Caco-2 (cell line): ENCODE measurements around the gene ADAMTS2. TPM values are rescaled to one million over a fixed set of nuclear protein-coding genes. Genes with fewer than 3 reads are reported as not detected.

Experiments used
- BruUV-seq: library from RNA; stranded (reverse); fragments of 400-500 nt; replicated peaks from 2 replicates; lab custom pipeline; 2021; lab: Mats Ljungman, UMichigan
- CTCF ChIA-PET: fragments of 300-600 bp; sonication (Branson Sonifier 250); formaldehyde crosslinking; loops from one replicate; lab custom pipeline; 2022; ENCODE audit warnings: antibody characterized with exemption; lab: Charles Lee
- POLR2A ChIA-PET: fragments of 300-600 bp; sonication (Branson Sonifier 250); formaldehyde crosslinking; loops from one replicate; lab custom pipeline; 2022; ENCODE audit warnings: antibody characterized with exemption; lab: Charles Lee
- DNase-seq, 2 experiments: peaks; one replicate each; pipeline versions ENCODE4 v3.0.0 to v3.0.0-alpha.2; 2020 to 2022
- H3K27me3 ChIP-seq: replicated peaks from 2 replicates; pipeline ENCODE4 v1.6.0; 2011; ENCODE audit warnings: low read length; ENCODE audit not compliant: control insufficient read depth, insufficient read depth
- H3K36me3 ChIP-seq: 2 replicates; pipeline ENCODE4 v1.5.1; 2011; ENCODE audit warnings: low read length; ENCODE audit not compliant: control insufficient read depth, insufficient read depth
- H3K4me1 ChIP-seq: fragments of 250-450 bp; sonication (Bioruptor Pico); 2 replicates; pipeline ENCODE4 v1.5.1; 2020; ENCODE audit warnings: mild to moderate bottlenecking
- H3K4me3 ChIP-seq: 2 replicates; pipeline ENCODE4 v1.5.1; 2011; ENCODE audit warnings: low read depth, mild to moderate bottlenecking, control low read depth, low read length
- H3K9me3 ChIP-seq: fragments of 250-450 bp; sonication (Bioruptor Pico); 2 replicates; pipeline ENCODE4 v1.5.1; 2020; ENCODE audit warnings: mild to moderate bottlenecking, moderate library complexity
- H3K27ac Mint-ChIP-seq: one replicate; pipeline ENCODE4 v1.8.0; 2022; ENCODE audit warnings: mixed read lengths; ENCODE audit not compliant: unreplicated experiment
- H3K27me3 Mint-ChIP-seq: one replicate; pipeline ENCODE4 v1.8.0; 2022; ENCODE audit warnings: mixed read lengths; ENCODE audit not compliant: insufficient read depth, unreplicated experiment
- H3K36me3 Mint-ChIP-seq: one replicate; pipeline ENCODE4 v1.8.0; 2022; ENCODE audit warnings: mild to moderate bottlenecking, mixed read lengths; ENCODE audit not compliant: insufficient read depth, unreplicated experiment
- H3K4me1 Mint-ChIP-seq: one replicate; pipeline ENCODE4 v1.8.0; 2022; ENCODE audit warnings: low read depth, mixed read lengths; ENCODE audit not compliant: unreplicated experiment
- H3K4me3 Mint-ChIP-seq: one replicate; pipeline ENCODE4 v1.8.0; 2022; ENCODE audit warnings: mild to moderate bottlenecking, moderate library complexity, mixed read lengths; ENCODE audit not compliant: unreplicated experiment
- H3K9me3 Mint-ChIP-seq: one replicate; pipeline ENCODE4 v1.8.0; 2022; ENCODE audit warnings: mixed read lengths; ENCODE audit not compliant: unreplicated experiment
- intact Hi-C: fragments of 100-400 bp; cut with micrococcal nuclease; formaldehyde crosslinking; loops from one replicate; pipeline ENCODE4 v1.10.0; 2022; ENCODE audit not compliant: unreplicated experiment
- total RNA-seq: library from RNA; stranded (reverse); gene quantifications from 2 replicates; pipeline ENCODE4 v1.2.3, GENCODE V29; 2022
- TF ChIP-seq, protein P1 (sequence below), 2 experiments: fragments of 200-600 bp in 1 of 2; IDR thresholded peaks; 1 replicate in 1 of 2; 2 replicates in 1 of 2; pipeline versions ENCODE4 v1.5.1 to v1.8.0; 2011 to 2022; ENCODE audit warnings: antibody characterized with exemption in 1 of 2, control low read depth in 1 of 2, inconsistent platforms in 1 of 2, low read depth in 1 of 2, low read length in 1 of 2, mild to moderate bottlenecking in 1 of 2, moderate library complexity in 1 of 2; ENCODE audit not compliant: insufficient read depth in 1 of 2, severe bottlenecking in 1 of 2, unreplicated experiment in 1 of 2

Gene ADAMTS2
- total RNA-seq, 1 experiment from 2014 or later: 0.05 TPM

DNA sequence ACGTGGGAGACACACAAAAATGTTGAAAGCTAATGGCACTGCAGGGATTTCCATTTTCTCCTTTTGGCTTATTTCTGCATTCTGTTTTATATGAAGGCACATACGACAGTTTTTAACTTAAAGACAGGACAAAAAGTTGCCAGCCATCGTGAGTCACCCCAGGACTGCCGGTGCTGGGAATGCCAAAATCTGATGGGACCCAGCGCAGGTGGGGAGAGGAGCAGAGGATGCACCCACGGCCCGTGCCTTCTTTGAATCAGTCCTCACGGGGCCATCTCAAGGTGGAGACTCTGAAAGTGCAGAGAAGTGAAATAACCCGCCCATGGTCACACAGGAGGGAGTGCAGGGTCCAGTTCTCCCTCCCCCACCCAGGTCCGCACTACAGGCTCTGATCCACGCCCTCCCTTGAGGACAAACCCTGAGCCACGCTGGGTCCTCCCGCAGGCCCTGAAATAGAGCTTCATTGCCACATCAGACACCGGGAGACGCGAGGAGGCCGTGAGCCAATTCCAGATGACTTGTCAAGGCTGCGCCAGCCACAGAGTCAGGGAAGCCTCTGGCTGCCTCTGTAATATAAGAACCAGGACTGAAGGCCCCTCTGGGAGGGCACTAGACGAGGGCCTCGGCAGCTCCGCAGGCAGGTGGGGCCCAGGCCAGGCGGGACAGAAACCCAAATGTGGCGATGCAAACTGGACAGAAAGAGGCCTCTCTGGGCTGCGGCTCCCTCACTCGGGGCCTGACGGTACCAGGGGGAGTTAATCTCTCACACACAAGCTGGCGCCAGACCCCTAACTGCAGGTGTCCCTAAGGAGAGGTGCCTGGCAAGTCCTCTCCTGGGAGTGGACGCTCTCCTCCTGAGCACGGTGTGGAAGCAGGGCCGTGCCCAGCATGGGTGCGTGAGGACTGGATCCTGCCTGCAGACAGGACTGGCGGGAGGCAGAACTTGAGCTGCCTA lies 22.9 kb downstream of the ADAMTS2 start:
- no peaks in the 10 kb centered on the region for H3K9me3 ChIP-seq
- Mint-ChIP-seq H3K27me3 (no peaks in the 10 kb centered on the region), H3K4me1 (no peaks in the 10 kb centered on the region), H3K27ac (no peak overlapping the region), H3K9me3 (no peaks in the 10 kb centered on the region), H3K36me3 (no peaks in the 10 kb centered on the region), H3K4me3 (no peak overlapping the region)
- no TSS peak for BruUV-seq
- intact Hi-C loops: no loop called here
- H3K4me3 ChIP-seq: no peak overlapping the region
- H3K27me3 ChIP-seq: no peaks in the 10 kb centered on the region
- ChIA-PET POLR2A (no interaction called here), CTCF (no interaction called here)
- H3K4me1 ChIP-seq: no peaks in the 10 kb centered on the region
- peak in 1 of 2 experiments; percentile 23 for DNase-seq
- H3K36me3 ChIP-seq: no peaks in the 10 kb centered on the region
- TF ChIP-seq, protein P1, sequence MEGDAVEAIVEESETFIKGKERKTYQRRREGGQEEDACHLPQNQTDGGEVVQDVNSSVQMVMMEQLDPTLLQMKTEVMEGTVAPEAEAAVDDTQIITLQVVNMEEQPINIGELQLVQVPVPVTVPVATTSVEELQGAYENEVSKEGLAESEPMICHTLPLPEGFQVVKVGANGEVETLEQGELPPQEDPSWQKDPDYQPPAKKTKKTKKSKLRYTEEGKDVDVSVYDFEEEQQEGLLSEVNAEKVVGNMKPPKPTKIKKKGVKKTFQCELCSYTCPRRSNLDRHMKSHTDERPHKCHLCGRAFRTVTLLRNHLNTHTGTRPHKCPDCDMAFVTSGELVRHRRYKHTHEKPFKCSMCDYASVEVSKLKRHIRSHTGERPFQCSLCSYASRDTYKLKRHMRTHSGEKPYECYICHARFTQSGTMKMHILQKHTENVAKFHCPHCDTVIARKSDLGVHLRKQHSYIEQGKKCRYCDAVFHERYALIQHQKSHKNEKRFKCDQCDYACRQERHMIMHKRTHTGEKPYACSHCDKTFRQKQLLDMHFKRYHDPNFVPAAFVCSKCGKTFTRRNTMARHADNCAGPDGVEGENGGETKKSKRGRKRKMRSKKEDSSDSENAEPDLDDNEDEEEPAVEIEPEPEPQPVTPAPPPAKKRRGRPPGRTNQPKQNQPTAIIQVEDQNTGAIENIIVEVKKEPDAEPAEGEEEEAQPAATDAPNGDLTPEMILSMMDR (IDR thresholded peaks at IDR 0.05; ENCODE audit: insufficient read depth in 1 of 2, low read depth in 1 of 2, low read length in 1 of 2, severe bottlenecking in 1 of 2, unreplicated experiment in 1 of 2): no peak

DNA sequence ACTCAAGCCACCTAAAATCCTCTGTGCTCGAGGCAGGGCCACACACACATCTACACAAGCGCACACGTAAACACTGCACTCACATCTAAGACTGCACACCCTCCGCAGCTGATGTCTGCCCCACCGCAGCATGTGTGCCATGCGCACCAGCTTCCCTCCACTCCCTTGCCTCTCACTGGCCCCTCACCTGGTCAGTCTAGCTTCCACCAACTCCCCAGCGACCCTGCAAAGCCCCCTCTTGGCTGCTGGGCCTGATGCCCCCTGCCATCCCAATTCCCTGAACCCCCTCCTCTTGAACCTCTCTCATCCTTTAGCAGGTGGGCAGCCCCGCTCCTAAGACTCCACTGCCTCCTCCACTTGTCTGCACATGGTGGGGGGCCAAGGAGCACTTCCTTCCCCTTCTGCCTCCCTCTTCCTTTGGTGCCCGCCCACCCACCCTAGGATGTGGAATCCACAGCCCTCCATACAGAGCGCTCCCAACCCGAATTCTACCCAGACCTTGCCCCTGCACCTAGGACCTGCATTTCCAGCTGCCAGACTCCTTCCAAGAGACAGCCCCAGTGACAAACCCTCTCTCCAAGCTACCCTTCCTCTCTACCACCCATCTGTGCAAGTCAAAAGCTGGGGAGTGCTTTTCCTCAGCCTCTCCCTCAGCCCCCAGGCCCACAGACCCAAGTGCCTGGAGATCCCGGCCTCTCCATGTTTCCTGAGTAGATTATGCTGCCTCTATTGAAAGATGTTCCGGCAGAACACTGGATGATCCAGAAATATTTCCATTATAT lies 23.9 kb downstream of the ADAMTS2 start:
- TF ChIP-seq, protein P1 (IDR thresholded peaks at IDR 0.05; ENCODE audit: insufficient read depth in 1 of 2, low read depth in 1 of 2, low read length in 1 of 2, severe bottlenecking in 1 of 2, unreplicated experiment in 1 of 2): no peak
- Histone ChIP-seq H3K27me3 (no peaks in the 10 kb centered on the region), H3K9me3 (no peaks in the 10 kb centered on the region), H3K4me1 (no peaks in the 10 kb centered on the region), H3K4me3 (no peak overlapping the region), H3K36me3 (no peaks in the 10 kb centered on the region)
- no TSS peak for BruUV-seq
- intact Hi-C loops: no loop called here
- no peaks in the 10 kb centered on the region for H3K27me3 Mint-ChIP-seq
- no peak overlapping the region for H3K4me3 Mint-ChIP-seq
- H3K4me1 Mint-ChIP-seq: no peaks in the 10 kb centered on the region
- ChIA-PET POLR2A (no interaction called here), CTCF (no interaction called here)
- no peak overlapping the region for H3K27ac Mint-ChIP-seq
- H3K9me3 Mint-ChIP-seq: no peaks in the 10 kb centered on the region
- no peaks in the 10 kb centered on the region for H3K36me3 Mint-ChIP-seq
- peak in 1 of 2 experiments; percentile 7 for DNase-seq

DNA sequence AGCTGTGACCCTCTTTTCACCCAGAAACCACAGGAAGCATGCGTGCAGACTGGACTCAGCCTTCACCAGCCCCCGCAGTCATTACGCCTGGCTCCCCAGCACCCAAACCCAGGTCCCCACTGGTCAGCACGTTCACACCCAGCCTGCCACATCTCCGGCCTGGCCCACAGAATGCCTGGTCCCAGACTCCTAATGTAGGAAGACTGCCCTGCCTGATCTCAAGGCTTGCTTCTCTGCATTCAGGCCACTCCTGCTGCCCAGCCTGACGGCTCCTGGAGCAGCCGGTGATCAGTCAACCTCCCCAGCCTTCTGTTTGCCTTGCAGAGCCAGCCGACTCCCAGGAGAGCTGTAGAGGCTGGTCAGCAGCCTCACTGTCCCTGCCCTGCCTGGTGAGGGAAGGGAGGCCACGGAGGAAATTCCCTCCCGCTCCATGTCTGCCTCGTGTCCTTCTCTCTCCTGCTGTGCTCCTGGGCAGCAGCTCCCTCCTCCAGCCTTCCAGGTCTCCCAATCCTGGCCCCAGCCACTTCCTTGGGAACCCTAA lies 25.4 kb downstream of the ADAMTS2 start:
- DNase-seq: peak in 1 of 2 experiments; percentile 23
- H3K4me3 Mint-ChIP-seq: no peak overlapping the region
- no peaks in the 10 kb centered on the region for H3K4me1 ChIP-seq
- no peaks in the 10 kb centered on the region for H3K27me3 ChIP-seq
- POLR2A ChIA-PET: no interaction called here
- no peaks in the 10 kb centered on the region for H3K9me3 ChIP-seq
- H3K36me3 ChIP-seq: no peaks in the 10 kb centered on the region
- no peaks in the 10 kb centered on the region for H3K27me3 Mint-ChIP-seq
- H3K4me1 Mint-ChIP-seq: no peaks in the 10 kb centered on the region
- H3K36me3 Mint-ChIP-seq: no peaks in the 10 kb centered on the region
- no peak overlapping the region for H3K27ac Mint-ChIP-seq
- peaks cover 11% of the 10 kb centered on the region for H3K9me3 Mint-ChIP-seq
- CTCF ChIA-PET: no interaction called here
- BruUV-seq: no TSS peak
- TF ChIP-seq, protein P1 (IDR thresholded peaks at IDR 0.05; ENCODE audit: insufficient read depth in 1 of 2, low read depth in 1 of 2, low read length in 1 of 2, severe bottlenecking in 1 of 2, unreplicated experiment in 1 of 2): no peak
- H3K4me3 ChIP-seq: no peak overlapping the region
- intact Hi-C loops: no loop called here
